GM23338 (cell line): ENCODE data around the gene PLD5. TPM values are rescaled to one million over a fixed set of nuclear protein-coding genes. Genes with fewer than 3 reads are reported as not detected.

ENCODE experiments used
- ATAC-seq: fragments of 200-7000 bp; cut with Tn5 transposase; 3 replicates; pipeline ENCODE4 v1.9.1; 2020
- DNase-seq: peaks from one replicate; pipeline ENCODE4 v3.0.0-alpha.2; 2015; ENCODE audit warnings: low spot score
- H2AFZ ChIP-seq: fragments of 200-600 bp; sonication (generic); 2 replicates; pipeline ENCODE4 v1.8.0; 2016; ENCODE audit warnings: antibody characterized with exemption, mild to moderate bottlenecking, moderate library complexity
- H3F3A ChIP-seq: fragments of 200-600 bp; sonication (generic); replicated peaks from 2 replicates; pipeline ENCODE4 v1.8.0; 2017; ENCODE audit warnings: antibody characterized with exemption, mixed run types, low read depth
- H3K27ac ChIP-seq: fragments of 200-600 bp; sonication (generic); 2 replicates; pipeline ENCODE4 v1.6.1; 2016; ENCODE audit warnings: low read depth
- H3K27me3 ChIP-seq: fragments of 200-600 bp; sonication (generic); 2 replicates; pipeline ENCODE4 v1.8.0; 2016; ENCODE audit warnings: mild to moderate bottlenecking, mixed run types, moderate library complexity; ENCODE audit not compliant: insufficient read depth
- H3K36me3 ChIP-seq: fragments of 200-600 bp; sonication (generic); 2 replicates; pipeline ENCODE4 v1.8.0; 2016; ENCODE audit warnings: mild to moderate bottlenecking; ENCODE audit not compliant: insufficient read depth
- H3K4me1 ChIP-seq: fragments of 200-600 bp; sonication (generic); 2 replicates; pipeline ENCODE4 v1.8.0; 2016; ENCODE audit warnings: mild to moderate bottlenecking, moderate library complexity; ENCODE audit not compliant: insufficient read depth
- H3K4me2 ChIP-seq: fragments of 200-600 bp; sonication (generic); 2 replicates; pipeline ENCODE4 v1.7.1; 2017; ENCODE audit warnings: mixed run types
- H3K4me3 ChIP-seq: fragments of 200-600 bp; sonication (generic); 2 replicates; pipeline ENCODE4 v1.6.1; 2016; ENCODE audit warnings: mixed run types
- H3K79me2 ChIP-seq: fragments of 200-600 bp; sonication (generic); replicated peaks from 2 replicates; pipeline ENCODE4 v1.8.0; 2017; ENCODE audit warnings: mild to moderate bottlenecking; ENCODE audit not compliant: insufficient read depth
- H3K9me2 ChIP-seq: fragments of 200-600 bp; sonication (generic); 2 replicates; pipeline ENCODE4 v1.8.0; 2017; ENCODE audit not compliant: insufficient read depth
- H4K20me1 ChIP-seq: fragments of 200-600 bp; sonication (generic); replicated peaks from 2 replicates; pipeline ENCODE4 v1.8.0; 2017; ENCODE audit warnings: mild to moderate bottlenecking; ENCODE audit not compliant: insufficient read depth
- H3K27ac Mint-ChIP-seq: 2 replicates; pipeline ENCODE4 v1.8.0; 2020; ENCODE audit warnings: inconsistent platforms, mild to moderate bottlenecking, moderate library complexity, mixed read lengths
- H3K27me3 Mint-ChIP-seq: 3 replicates; pipeline ENCODE4 v1.8.0; 2022; ENCODE audit warnings: low read depth, mild to moderate bottlenecking, moderate library complexity, mixed read lengths, inconsistent platforms; ENCODE audit not compliant: insufficient read depth, poor library complexity
- H3K36me3 Mint-ChIP-seq: 3 replicates; pipeline ENCODE4 v1.8.0; 2021; ENCODE audit warnings: low read depth, mild to moderate bottlenecking, inconsistent platforms, moderate library complexity, mixed read lengths
- H3K4me1 Mint-ChIP-seq: 3 replicates; pipeline ENCODE4 v1.8.0; 2020; ENCODE audit warnings: mild to moderate bottlenecking, inconsistent platforms, mixed read lengths
- H3K4me3 Mint-ChIP-seq: 3 replicates; pipeline ENCODE4 v1.8.0; 2021; ENCODE audit warnings: moderate library complexity, mild to moderate bottlenecking, inconsistent platforms, mixed read lengths
- H3K9me3 Mint-ChIP-seq: 3 replicates; pipeline ENCODE4 v1.8.0; 2020; ENCODE audit warnings: moderate library complexity, mild to moderate bottlenecking, inconsistent platforms, mixed read lengths
- CREB1 ChIP-seq: fragments of 250-450 bp; sonication (Bioruptor Pico); IDR thresholded peaks from 2 replicates; pipeline ENCODE4 v1.5.0; 2020; ENCODE audit warnings: low read depth, mild to moderate bottlenecking, moderate library complexity
- EZH2 ChIP-seq: fragments of 200-600 bp; sonication (generic); IDR thresholded peaks from one replicate; pipeline ENCODE4 v1.8.0; 2017; ENCODE audit warnings: antibody characterized with exemption, mild to moderate bottlenecking, low read depth; ENCODE audit not compliant: unreplicated experiment
- EZH2phosphoT487 ChIP-seq: fragments of 200-600 bp; sonication (generic); IDR thresholded peaks from one replicate; pipeline ENCODE4 v1.8.1; 2018; ENCODE audit warnings: antibody characterized with exemption; ENCODE audit not compliant: unreplicated experiment
- JUNB ChIP-seq: IDR thresholded peaks from one replicate; pipeline ENCODE4 v1.6.1; 2016; ENCODE audit warnings: antibody characterized with exemption; ENCODE audit not compliant: unreplicated experiment
- NANOG ChIP-seq: IDR thresholded peaks from 2 replicates; pipeline ENCODE4 v1.6.1; 2016; ENCODE audit warnings: antibody characterized with exemption, borderline replicate concordance
- POLR2AphosphoS5 ChIP-seq: IDR thresholded peaks from 2 replicates; pipeline ENCODE4 v1.6.1; 2016; ENCODE audit warnings: antibody characterized with exemption, low read depth
- STAT1 ChIP-seq: IDR thresholded peaks from one replicate; pipeline ENCODE4 v1.6.1; 2016; ENCODE audit warnings: antibody characterized with exemption; ENCODE audit not compliant: unreplicated experiment
- ZNF331 ChIP-seq: fragments of 250-450 bp; sonication (Bioruptor Pico); IDR thresholded peaks from 2 replicates; pipeline ENCODE4 v1.5.0; 2020; ENCODE audit warnings: low read depth, mild to moderate bottlenecking, moderate library complexity
- polyA plus RNA-seq: library from polyadenylated mRNA; unstranded; fragments of >200 nt; fragmentation: Nextera tagmentation; extraction: Ambion mirVana; gene quantifications from 2 replicates; pipeline ENCODE4 v1.2.1, GENCODE V29; 2016
- total RNA-seq: library from RNA; depleted of rRNA; stranded (reverse); fragments of >200 nt; shearing (Covaris generic); gene quantifications from 2 replicates; pipeline ENCODE4 v1.2.3, GENCODE V29; 2014
- TF ChIP-seq, protein P1 (sequence below), 2 experiments: fragments of 200-600 bp in 1 of 2; sonication (generic) in 1 of 2; conservative IDR thresholded peaks; 2 replicates each; pipeline versions ENCODE4 v1.5.1 to v1.6.1; 2016 to 2017; ENCODE audit warnings: antibody characterized with exemption in 2 of 2, low read depth in 2 of 2, mild to moderate bottlenecking in 2 of 2, moderate library complexity in 1 of 2
- TF ChIP-seq, protein P2 (sequence below): IDR thresholded peaks from 2 replicates; pipeline ENCODE4 v1.6.1; 2016; ENCODE audit warnings: antibody characterized with exemption
- TF ChIP-seq, protein P3 (sequence below): IDR thresholded peaks from one replicate; pipeline ENCODE4 v1.6.1; 2018; ENCODE audit warnings: antibody characterized with exemption; ENCODE audit not compliant: unreplicated experiment

The PLD5 gene
- total and polyA plus RNA-seq, 2 experiments from 2014 or later: 5.5 to 5.8 TPM

DNA sequence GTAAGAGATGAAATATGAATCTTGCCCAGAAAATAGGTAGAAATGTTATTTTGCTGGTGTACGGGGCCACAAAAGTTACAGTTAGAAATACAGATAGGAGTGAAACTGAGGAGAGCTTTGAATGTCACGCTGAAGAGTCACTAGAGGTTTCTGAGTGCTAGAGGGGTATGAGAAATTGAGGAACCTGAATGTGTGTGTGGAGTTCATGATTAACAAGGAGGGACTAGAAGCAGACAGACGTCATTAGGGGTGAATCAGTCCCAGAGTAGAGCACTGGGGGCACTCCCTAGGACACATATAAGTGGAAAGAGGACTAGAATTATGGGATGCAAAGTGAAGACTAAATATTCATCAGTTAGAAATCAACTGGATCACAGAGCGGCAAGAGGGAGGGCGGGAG, 336.7 kb downstream of the PLD5 start (continued):
- TF ChIP-seq, protein P1, sequence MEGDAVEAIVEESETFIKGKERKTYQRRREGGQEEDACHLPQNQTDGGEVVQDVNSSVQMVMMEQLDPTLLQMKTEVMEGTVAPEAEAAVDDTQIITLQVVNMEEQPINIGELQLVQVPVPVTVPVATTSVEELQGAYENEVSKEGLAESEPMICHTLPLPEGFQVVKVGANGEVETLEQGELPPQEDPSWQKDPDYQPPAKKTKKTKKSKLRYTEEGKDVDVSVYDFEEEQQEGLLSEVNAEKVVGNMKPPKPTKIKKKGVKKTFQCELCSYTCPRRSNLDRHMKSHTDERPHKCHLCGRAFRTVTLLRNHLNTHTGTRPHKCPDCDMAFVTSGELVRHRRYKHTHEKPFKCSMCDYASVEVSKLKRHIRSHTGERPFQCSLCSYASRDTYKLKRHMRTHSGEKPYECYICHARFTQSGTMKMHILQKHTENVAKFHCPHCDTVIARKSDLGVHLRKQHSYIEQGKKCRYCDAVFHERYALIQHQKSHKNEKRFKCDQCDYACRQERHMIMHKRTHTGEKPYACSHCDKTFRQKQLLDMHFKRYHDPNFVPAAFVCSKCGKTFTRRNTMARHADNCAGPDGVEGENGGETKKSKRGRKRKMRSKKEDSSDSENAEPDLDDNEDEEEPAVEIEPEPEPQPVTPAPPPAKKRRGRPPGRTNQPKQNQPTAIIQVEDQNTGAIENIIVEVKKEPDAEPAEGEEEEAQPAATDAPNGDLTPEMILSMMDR (conservative IDR thresholded peaks at IDR 0.05; ENCODE audit: low read depth in 2 of 2): no peak
- TF ChIP-seq POLR2AphosphoS5 (no peak), STAT1 (no peak), EZH2phosphoT487 (no peak), JUNB (no peak), NANOG (no peak), ZNF331 (CRISPR knock-in tag) (no peak), EZH2 (no peak)
- TF ChIP-seq, protein P2, sequence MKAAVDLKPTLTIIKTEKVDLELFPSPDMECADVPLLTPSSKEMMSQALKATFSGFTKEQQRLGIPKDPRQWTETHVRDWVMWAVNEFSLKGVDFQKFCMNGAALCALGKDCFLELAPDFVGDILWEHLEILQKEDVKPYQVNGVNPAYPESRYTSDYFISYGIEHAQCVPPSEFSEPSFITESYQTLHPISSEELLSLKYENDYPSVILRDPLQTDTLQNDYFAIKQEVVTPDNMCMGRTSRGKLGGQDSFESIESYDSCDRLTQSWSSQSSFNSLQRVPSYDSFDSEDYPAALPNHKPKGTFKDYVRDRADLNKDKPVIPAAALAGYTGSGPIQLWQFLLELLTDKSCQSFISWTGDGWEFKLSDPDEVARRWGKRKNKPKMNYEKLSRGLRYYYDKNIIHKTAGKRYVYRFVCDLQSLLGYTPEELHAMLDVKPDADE: no peak
- TF ChIP-seq, protein P3, sequence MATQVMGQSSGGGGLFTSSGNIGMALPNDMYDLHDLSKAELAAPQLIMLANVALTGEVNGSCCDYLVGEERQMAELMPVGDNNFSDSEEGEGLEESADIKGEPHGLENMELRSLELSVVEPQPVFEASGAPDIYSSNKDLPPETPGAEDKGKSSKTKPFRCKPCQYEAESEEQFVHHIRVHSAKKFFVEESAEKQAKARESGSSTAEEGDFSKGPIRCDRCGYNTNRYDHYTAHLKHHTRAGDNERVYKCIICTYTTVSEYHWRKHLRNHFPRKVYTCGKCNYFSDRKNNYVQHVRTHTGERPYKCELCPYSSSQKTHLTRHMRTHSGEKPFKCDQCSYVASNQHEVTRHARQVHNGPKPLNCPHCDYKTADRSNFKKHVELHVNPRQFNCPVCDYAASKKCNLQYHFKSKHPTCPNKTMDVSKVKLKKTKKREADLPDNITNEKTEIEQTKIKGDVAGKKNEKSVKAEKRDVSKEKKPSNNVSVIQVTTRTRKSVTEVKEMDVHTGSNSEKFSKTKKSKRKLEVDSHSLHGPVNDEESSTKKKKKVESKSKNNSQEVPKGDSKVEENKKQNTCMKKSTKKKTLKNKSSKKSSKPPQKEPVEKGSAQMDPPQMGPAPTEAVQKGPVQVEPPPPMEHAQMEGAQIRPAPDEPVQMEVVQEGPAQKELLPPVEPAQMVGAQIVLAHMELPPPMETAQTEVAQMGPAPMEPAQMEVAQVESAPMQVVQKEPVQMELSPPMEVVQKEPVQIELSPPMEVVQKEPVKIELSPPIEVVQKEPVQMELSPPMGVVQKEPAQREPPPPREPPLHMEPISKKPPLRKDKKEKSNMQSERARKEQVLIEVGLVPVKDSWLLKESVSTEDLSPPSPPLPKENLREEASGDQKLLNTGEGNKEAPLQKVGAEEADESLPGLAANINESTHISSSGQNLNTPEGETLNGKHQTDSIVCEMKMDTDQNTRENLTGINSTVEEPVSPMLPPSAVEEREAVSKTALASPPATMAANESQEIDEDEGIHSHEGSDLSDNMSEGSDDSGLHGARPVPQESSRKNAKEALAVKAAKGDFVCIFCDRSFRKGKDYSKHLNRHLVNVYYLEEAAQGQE: no peak

DNA sequence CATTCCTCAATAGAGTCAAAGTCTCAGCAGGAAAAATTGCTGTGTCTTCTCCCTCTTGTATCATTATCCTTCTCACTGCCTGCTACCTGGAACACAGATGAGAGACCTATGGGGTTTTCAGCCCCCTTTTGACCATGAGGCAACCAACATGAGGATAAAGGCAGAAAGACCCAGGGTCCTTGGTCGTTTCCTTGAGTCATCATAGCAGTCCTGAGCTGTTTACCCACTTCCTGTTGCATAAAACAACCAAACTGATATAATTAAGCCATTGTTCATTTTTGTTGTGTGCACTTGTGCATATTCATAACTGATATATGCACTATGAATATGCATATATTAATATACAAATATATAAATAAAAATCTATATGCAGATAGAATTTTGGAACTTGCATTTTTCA, 337.3 kb downstream of the PLD5 start:
- Mint-ChIP-seq H3K4me1 (peaks cover 15% of the 10 kb centered on the region), H3K27ac (no peak overlapping the region), H3K9me3 (no peaks in the 10 kb centered on the region), H3K4me3 (no peak overlapping the region), H3K36me3 (no peaks in the 10 kb centered on the region), H3K27me3 (no peaks in the 10 kb centered on the region)
- no peak for ATAC-seq
- Histone ChIP-seq H3K4me2 (no peak overlapping the region), H3K79me2 (no peaks in the 10 kb centered on the region), H3K27me3 (no peaks in the 10 kb centered on the region), H3K27ac (no peak overlapping the region), H3K36me3 (no peaks in the 10 kb centered on the region), H3K4me3 (no peak overlapping the region), H3F3A (no peaks in the 10 kb centered on the region), H2AFZ (no peak overlapping the region), H3K4me1 (peaks cover 10% of the 10 kb centered on the region; the same call in 1 of the 2 replicates), H3K9me2 (no peaks in the 10 kb centered on the region), H4K20me1 (no peaks in the 10 kb centered on the region)
- no peak for DNase-seq
- TF ChIP-seq CREB1 (CRISPR knock-in tag): no peak
- TF ChIP-seq, protein P3: no peak
- TF ChIP-seq EZH2phosphoT487: no peak
- no peak for TF ChIP-seq STAT1
